MG63 (cell line): ENCODE measurements around the gene LRRC26. TPM values are rescaled to one million over a fixed set of nuclear protein-coding genes. Genes with fewer than 3 reads are reported as not detected.
"Not testable (repeated sequence)": the region's sequence is repeated elsewhere in the genome, so short reads cannot be mapped to it uniquely, and the experiment has no call there.

Experiments
- DNase-seq: peaks from one replicate; pipeline ENCODE4 v3.0.0-alpha.2; 2020
- H3K27me3 ChIP-seq: fragments of 250-450 bp; sonication (Bioruptor Pico); 2 replicates; pipeline ENCODE4 v1.5.1; 2020; ENCODE audit warnings: mild to moderate bottlenecking, moderate library complexity
- H3K36me3 ChIP-seq: fragments of 250-450 bp; sonication (Bioruptor Pico); 2 replicates; pipeline ENCODE4 v1.5.1; 2020; ENCODE audit warnings: mild to moderate bottlenecking, moderate library complexity
- H3K4me3 ChIP-seq: fragments of 250-450 bp; sonication (Bioruptor Pico); 2 replicates; pipeline ENCODE4 v1.5.1; 2020; ENCODE audit warnings: mild to moderate bottlenecking, moderate library complexity
- H3K9me3 ChIP-seq: fragments of 250-450 bp; sonication (Bioruptor Pico); 2 replicates; pipeline ENCODE4 v1.5.1; 2020; ENCODE audit warnings: mild to moderate bottlenecking, moderate library complexity
- total RNA-seq: library from RNA; depleted of rRNA; stranded (reverse); fragments of >200 nt; shearing (Covaris generic); gene quantifications from 2 replicates; pipeline ENCODE4 v1.2.3, GENCODE V29; 2014; ENCODE audit warnings: low replicate concordance; rRNA removed

The LRRC26 gene
- total RNA-seq, 1 experiment from 2014 or later, result not detected

GRCh38 chr9:137122796-137123467 lies 46.9 kb downstream of the LRRC26 start:
- H3K9me3 ChIP-seq, H3K36me3 ChIP-seq, H3K4me3 ChIP-seq, DNase-seq, H3K27me3 ChIP-seq: not testable (repeated sequence)

DNA sequence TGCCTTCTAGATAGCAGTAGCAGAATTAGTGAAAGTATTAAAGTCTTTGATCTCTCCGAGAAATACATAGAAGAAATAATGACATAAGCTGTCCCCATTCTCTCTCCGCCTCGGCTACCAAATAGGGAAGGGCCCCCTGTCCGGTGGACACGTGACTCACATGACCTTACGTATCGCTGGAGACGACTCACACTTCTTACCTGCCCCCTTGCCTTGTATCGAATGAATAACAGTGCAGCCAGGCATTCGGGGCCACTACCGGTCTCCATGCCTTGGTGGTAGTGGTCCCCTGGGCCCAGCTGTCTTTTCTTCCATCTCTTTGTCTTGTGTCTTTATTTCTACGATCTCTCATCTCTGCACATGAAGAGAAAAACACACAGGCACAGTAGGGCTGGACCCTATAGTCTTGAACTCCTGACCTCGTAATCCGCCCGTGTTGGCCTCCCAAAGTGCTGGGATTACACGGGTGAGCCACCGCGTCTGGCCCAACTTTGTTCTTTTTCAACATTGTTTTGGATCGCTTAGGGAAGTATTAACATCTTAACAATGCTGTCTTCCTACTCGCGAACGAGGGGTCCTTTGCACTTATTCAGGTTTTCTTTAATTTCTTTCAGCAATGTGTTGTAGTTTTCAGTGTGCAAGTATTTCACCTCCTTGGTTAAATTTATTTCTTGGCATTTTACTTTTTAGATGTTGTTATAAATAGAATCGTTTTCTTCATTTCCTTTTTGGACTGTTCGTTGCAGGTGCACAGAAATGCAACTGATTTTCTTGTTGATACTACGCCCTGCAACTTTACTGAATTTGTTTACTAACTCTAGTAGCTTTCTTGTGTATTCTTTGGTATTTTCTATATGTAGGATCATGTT lies 47.7 kb downstream of the LRRC26 start:
- H3K27me3 ChIP-seq, H3K9me3 ChIP-seq, H3K4me3 ChIP-seq, H3K36me3 ChIP-seq, DNase-seq: not testable (repeated sequence)

Other genes starting within 250 kb of the LRRC26 start
- gene FBXW5, start 225.3 kb downstream of the LRRC26 start, total RNA-seq, result 66.3 and 88.3 TPM in 2 replicates
- gene C8G, start 224.8 kb downstream of the LRRC26 start, total RNA-seq, result not detected in 2 replicates
- not detected in 2 replicates for gene LCN12, start 217.8 kb downstream of the LRRC26 start, total RNA-seq
- gene PTGDS, start 192.5 kb downstream of the LRRC26 start, total RNA-seq, result not detected in 2 replicates
- gene LCNL1, start 187.1 kb downstream of the LRRC26 start, total RNA-seq, result not detected in 2 replicates
- gene PAXX, start 177.6 kb downstream of the LRRC26 start, total RNA-seq, result 27.5 and 63.0 TPM in 2 replicates
- not detected in 2 replicates for gene CLIC3, start 173.5 kb downstream of the LRRC26 start, total RNA-seq
- gene ABCA2, start 141.8 kb downstream of the LRRC26 start, total RNA-seq, result 10.9 and 11.7 TPM in 2 replicates
- not detected in 2 replicates for gene FUT7, start 138.0 kb downstream of the LRRC26 start, total RNA-seq
- gene NPDC1, start 123.9 kb downstream of the LRRC26 start, total RNA-seq, result 86.9 and 253 TPM in 2 replicates
- gene ENTPD2, start 116.0 kb downstream of the LRRC26 start, total RNA-seq, result not detected in 2 replicates
- gene SAPCD2, start 99.5 kb downstream of the LRRC26 start, total RNA-seq, result 20.8 and 32.5 TPM in 2 replicates
- 8.2 and 12.2 TPM in 2 replicates for gene UAP1L1, start 92.5 kb downstream of the LRRC26 start, total RNA-seq
- 77.1 and 83.1 TPM in 2 replicates for gene MAN1B1, start 83.1 kb downstream of the LRRC26 start, total RNA-seq
- 53.6 and 57.8 TPM in 2 replicates for gene DPP7, start 55.3 kb downstream of the LRRC26 start, total RNA-seq
- gene GRIN1, start 30.9 kb downstream of the LRRC26 start, total RNA-seq, result not detected in 2 replicates
- gene TMEM210, start 2.0 kb upstream of the LRRC26 start, total RNA-seq, result not detected in 2 replicates
- gene ANAPC2, start 18.5 kb upstream of the LRRC26 start, total RNA-seq, result 31.1 and 34.6 TPM in 2 replicates
- gene SSNA1, start 18.6 kb upstream of the LRRC26 start, total RNA-seq, result 161 and 267 TPM in 2 replicates
- 6.2 and 12.0 TPM in 2 replicates for gene TPRN, start 30.7 kb upstream of the LRRC26 start, total RNA-seq
- 33.5 and 61.7 TPM in 2 replicates for gene TMEM203, start 35.6 kb upstream of the LRRC26 start, total RNA-seq
- gene NDOR1, start 35.6 kb upstream of the LRRC26 start, total RNA-seq, result 2.0 and 5.7 TPM in 2 replicates
- gene RNF208, start 52.2 kb upstream of the LRRC26 start, total RNA-seq, result not detected in 2 replicates
- gene CYSRT1, start 55.1 kb upstream of the LRRC26 start, total RNA-seq, result 0.89 and 1.5 TPM in 2 replicates
- not detected in 2 replicates for gene RNF224, start 57.5 kb upstream of the LRRC26 start, total RNA-seq
- not detected in 2 replicates for gene SLC34A3, start 60.9 kb upstream of the LRRC26 start, total RNA-seq
- 577 and 829 TPM in 2 replicates for gene TUBB4B, start 71.2 kb upstream of the LRRC26 start, total RNA-seq
- gene STPG3, start 81.2 kb upstream of the LRRC26 start, total RNA-seq, result not detected in 2 replicates
- 56.3 and 75.6 TPM in 2 replicates for gene NELFB, start 85.3 kb upstream of the LRRC26 start, total RNA-seq
- gene TOR4A, start 107.7 kb upstream of the LRRC26 start, total RNA-seq, result 2.3 and 2.9 TPM in 2 replicates
- 0.16 TPM in 1 of 2 replicates, not detected in the other for gene NRARP, start 132.2 kb upstream of the LRRC26 start, total RNA-seq